A549 (cell line): ENCODE results near the gene TCEA2. TPM values are rescaled to one million over a fixed set of nuclear protein-coding genes. Genes with fewer than 3 reads are reported as not detected.

Experiments used
- ATAC-seq, 2 experiments: fragments of 200-7000 bp in 1 of 2; fragments of >200 bp in 1 of 2; cut with Nextera tagmentation in 1 of 2; cut with Tn5 transposase in 1 of 2; 3 replicates each; pipeline versions ENCODE4 v1.8.0 to v1.9.1; 2018 to 2020; ENCODE audit warnings: mild to moderate bottlenecking in 1 of 2, moderate library complexity in 1 of 2
- CTCF ChIA-PET: fragments of 300-600 bp; sonication (Branson Sonifier 250); formaldehyde crosslinking; extraction: SDS; loops from one replicate; lab custom pipeline; 2021; ENCODE audit warnings: antibody characterized with exemption, inconsistent platforms; lab: Yijun Ruan, JAX
- POLR2A ChIA-PET: fragments of 350-600 bp; formaldehyde crosslinking; extraction: SDS; loops from one replicate; lab custom pipeline; 2021; ENCODE audit warnings: antibody characterized with exemption, inconsistent platforms; lab: Yijun Ruan, JAX
- DNase-seq, 2 experiments: peaks; one replicate each; pipeline versions ENCODE4 v3.0.0 to v3.0.0-alpha.2; 2011 to 2016; ENCODE audit warnings: low read depth in 1 of 2, low spot score in 1 of 2
- FAIRE-seq: peaks from 2 replicates; lab custom pipeline; 2011; peaks lifted over from hg19 to GRCh38; lab: Jason Lieb, UNC
- H3K27ac ChIP-seq, 2 experiments: fragments of >200 bp; sonication (Bioruptor Twin); formaldehyde crosslinking; 3 replicates each; pipeline ENCODE4 v1.5.1; 2016 to 2017
- H3K4me1 ChIP-seq: fragments of >200 bp; sonication (Bioruptor Twin); formaldehyde crosslinking; 3 replicates; pipeline ENCODE4 v1.6.1; 2016
- H3K4me2 ChIP-seq: fragments of >200 bp; sonication (Bioruptor Twin); formaldehyde crosslinking; 3 replicates; pipeline ENCODE4 v1.6.1; 2016
- H3K4me3 ChIP-seq: fragments of >200 bp; sonication (Bioruptor Twin); formaldehyde crosslinking; 3 replicates; pipeline ENCODE4 v1.5.1; 2016
- H3K9me3 ChIP-seq: fragments of >200 bp; sonication (Bioruptor Twin); formaldehyde crosslinking; 3 replicates; pipeline ENCODE4 v1.6.1; 2016
- BHLHE40 ChIP-seq: IDR thresholded peaks from 2 replicates; pipeline ENCODE4 v1.6.1; 2012; ENCODE audit warnings: low read depth, low read length, inconsistent platforms
- CBX8 ChIP-seq: fragments of 200-600 bp; sonication (generic); IDR thresholded peaks from 2 replicates; pipeline ENCODE4 v1.6.1; 2016
- CHD2 ChIP-seq: fragments of 150-350 bp; IDR thresholded peaks from 2 replicates; pipeline ENCODE4 v1.6.1; 2014; ENCODE audit warnings: low read length; ENCODE audit not compliant: partially characterized antibody
- EP300 ChIP-seq, 2 experiments: fragments of >200 bp; sonication (Bioruptor Twin); formaldehyde crosslinking; IDR thresholded peaks; 2 replicates in 1 of 2; 3 replicates in 1 of 2; pipeline ENCODE4 v1.6.1; 2016 to 2017
- ESRRA ChIP-seq: fragments of 150-350 bp; IDR thresholded peaks from 2 replicates; pipeline ENCODE4 v1.6.1; 2014; ENCODE audit warnings: mild to moderate bottlenecking, low read length, borderline replicate concordance
- FOXS1 ChIP-seq: fragments of 250-450 bp; sonication (Bioruptor Pico); IDR thresholded peaks from 2 replicates; pipeline ENCODE4 v1.5.0; 2020; ENCODE audit warnings: mild to moderate bottlenecking, moderate library complexity
- HOXB5 ChIP-seq: fragments of 250-450 bp; sonication (Bioruptor Pico); IDR thresholded peaks from 2 replicates; pipeline ENCODE4 v1.5.0; 2020; ENCODE audit warnings: mild to moderate bottlenecking, moderate library complexity
- JUNB ChIP-seq: fragments of >200 bp; sonication (Bioruptor Twin); formaldehyde crosslinking; IDR thresholded peaks from 2 replicates; pipeline ENCODE4 v1.6.1; 2016
- KDM1A ChIP-seq: fragments of 200-600 bp; sonication (generic); IDR thresholded peaks from 2 replicates; pipeline ENCODE4 v1.6.1; 2016; ENCODE audit warnings: low read depth, mild to moderate bottlenecking
- NR3C1 ChIP-seq: fragments of >200 bp; sonication (Bioruptor Twin); formaldehyde crosslinking; IDR thresholded peaks from 3 replicates; pipeline ENCODE4 v1.6.1; 2017
- PHF8 ChIP-seq: fragments of 200-600 bp; sonication (generic); IDR thresholded peaks from 2 replicates; pipeline ENCODE4 v1.6.1; 2016; ENCODE audit warnings: low read depth, mild to moderate bottlenecking, antibody characterized with exemption, moderate library complexity, borderline replicate concordance
- POLR2A ChIP-seq: IDR thresholded peaks from 2 replicates; pipeline ENCODE4 v1.6.1; 2012; ENCODE audit warnings: mild to moderate bottlenecking, low read length
- RAD21 ChIP-seq, 2 experiments: fragments of >200 bp in 1 of 2; sonication (Bioruptor Twin) in 1 of 2; formaldehyde crosslinking in 1 of 2; IDR thresholded peaks in 1 of 2; conservative IDR thresholded peaks in 1 of 2; 2 replicates in 1 of 2; 3 replicates in 1 of 2; pipeline ENCODE4 v1.6.1; 2012 to 2018; ENCODE audit warnings: inconsistent platforms in 1 of 2
- RARB ChIP-seq: fragments of 250-450 bp; sonication (Bioruptor Pico); IDR thresholded peaks from 2 replicates; pipeline ENCODE4 v1.8.0; 2021; ENCODE audit warnings: mild to moderate bottlenecking, moderate library complexity
- ZSCAN20 ChIP-seq: fragments of 250-450 bp; sonication (Bioruptor Pico); IDR thresholded peaks from 2 replicates; pipeline ENCODE4 v1.8.0; 2022; ENCODE audit warnings: mild to moderate bottlenecking, moderate library complexity
- WGBS: methylation state at CpG from one replicate; pipeline ENCODE4 v1.1.6; 2017; ENCODE audit errors: missing lambda C conversion rate; 5-methylcytosine and 5-hydroxymethylcytosine counted together
- polyA plus RNA-seq, 4 experiments: library from polyadenylated mRNA; depleted of rRNA in 3 of 4; stranded (reverse); fragments of >200 nt; fragmentation: RNase III in 1 of 4; extraction: RNeasy Plus Mini Kit Qiagen cat#74134 plus additional on column Dnase treatment in 1 of 4; gene quantifications; 2 replicates in 3 of 4; 3 replicates in 1 of 4; pipeline ENCODE4 v1.2.3, GENCODE V29; 2011 to 2017
- TF ChIP-seq, protein P1 (sequence below): fragments of 250-450 bp; sonication (Bioruptor Pico); IDR thresholded peaks from 2 replicates; pipeline ENCODE4 v1.5.0; 2021; ENCODE audit warnings: mild to moderate bottlenecking, moderate library complexity, borderline replicate concordance
- TF ChIP-seq, protein P2 (sequence below): fragments of 450-650 bp; IDR thresholded peaks from 2 replicates; pipeline ENCODE4 v1.6.1; 2014; ENCODE audit warnings: antibody characterized with exemption
- TF ChIP-seq, protein P3 (sequence below): fragments of 200-600 bp; sonication (generic); IDR thresholded peaks from 2 replicates; pipeline ENCODE4 v1.6.1; 2016; ENCODE audit warnings: antibody characterized with exemption, mild to moderate bottlenecking, moderate library complexity
- TF ChIP-seq, protein P4 (sequence below): fragments of >200 bp; sonication (Bioruptor Twin); formaldehyde crosslinking; IDR thresholded peaks from 2 replicates; pipeline ENCODE4 v1.6.1; 2016

Gene TCEA2
- polyA plus RNA-seq, 2 of the 4 experiments (the other 2 are of a cell fraction): 11.2 to 29.8 TPM

DNA sequence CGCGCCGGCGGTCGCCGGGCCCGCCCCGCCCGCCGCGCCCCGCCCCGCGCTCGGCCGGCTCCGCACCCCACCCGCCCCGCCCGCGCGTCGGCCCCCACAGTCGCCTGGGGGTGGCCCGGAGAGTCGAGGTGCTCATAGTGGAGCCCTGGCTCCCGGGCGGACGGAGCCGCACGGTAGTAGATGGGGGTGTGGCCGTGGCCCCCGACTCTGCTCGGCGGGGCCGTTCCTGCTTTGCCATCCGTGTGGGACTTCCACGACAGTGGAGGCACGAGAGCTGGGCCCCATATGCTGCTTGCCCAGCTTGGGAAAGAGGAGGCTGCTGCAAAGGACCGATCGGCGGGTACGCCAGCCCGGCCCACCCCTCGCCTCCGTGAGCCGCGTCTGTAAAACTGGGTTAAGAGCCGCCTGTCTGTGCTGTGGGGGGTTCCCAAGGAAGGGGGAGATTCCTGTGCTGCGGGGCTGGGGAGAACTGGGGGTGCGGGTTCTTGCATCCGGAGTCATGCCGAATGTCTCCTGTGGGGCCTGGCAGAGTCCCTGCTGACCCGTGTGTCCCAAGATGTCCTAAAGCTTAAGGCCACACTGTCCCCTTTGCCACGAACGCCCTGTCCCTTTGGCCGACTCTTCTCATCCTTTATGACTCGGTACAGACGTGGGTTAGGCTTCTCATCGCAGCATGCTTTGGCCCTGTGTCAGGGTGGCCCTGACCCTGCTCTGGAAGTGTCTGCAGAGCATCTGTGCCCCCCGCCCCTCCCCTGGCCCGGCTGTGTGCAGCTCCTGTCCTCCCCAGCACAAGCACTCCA, 17.2 kb downstream of the TCEA2 start, which contains the start of gene OPRL1:
Gene OPRL1 (plus strand): TSS at position 70 of the 800 bp plus-strand sequence. CDS start 12,639 bp downstream, outside the sequence.
- peak within 1 kb of the TSS; percentile 93 to 96 for H3K27ac ChIP-seq
- 71% methylated on average over 20 of the region's 62 CpGs for WGBS

DNA sequence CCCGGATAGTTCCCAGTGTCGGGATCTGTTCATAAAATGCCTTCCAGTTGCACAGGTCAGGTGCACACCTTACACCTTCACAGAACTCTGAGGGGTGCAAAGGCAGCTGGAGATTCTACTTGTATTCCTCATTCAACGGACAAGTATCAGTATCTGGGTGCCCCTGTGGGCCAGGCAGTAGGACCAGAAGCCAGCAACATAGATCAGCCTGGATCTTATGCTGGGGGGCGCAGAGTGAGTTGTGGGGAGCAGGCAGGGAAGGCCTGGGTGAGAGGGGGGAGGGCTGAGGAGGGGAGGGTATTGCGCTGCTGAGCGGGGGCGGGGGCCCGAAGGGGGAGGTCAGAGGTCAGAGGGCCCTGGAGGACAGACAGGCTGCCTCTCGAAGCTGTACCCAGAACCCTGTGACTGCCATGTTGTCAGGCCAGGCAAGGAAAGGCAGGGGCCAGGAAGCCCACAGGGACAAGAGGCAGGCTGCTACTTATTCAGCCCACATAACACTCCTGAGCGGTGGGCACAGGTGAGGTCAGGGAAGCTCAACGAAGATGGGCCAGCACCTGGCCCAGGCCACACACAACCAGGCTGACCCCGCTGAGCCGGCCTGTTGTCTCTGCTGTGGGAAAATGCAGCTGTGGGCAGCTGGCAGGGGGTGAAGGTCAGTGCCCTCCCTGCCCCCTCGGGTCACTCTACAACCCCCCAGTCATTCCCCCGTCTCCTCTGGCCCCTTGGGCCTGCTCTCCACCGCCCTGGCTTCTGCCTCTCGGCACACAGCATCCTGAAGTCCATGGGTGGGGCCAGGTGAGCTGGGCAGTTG, 18.0 kb downstream of the TCEA2 start:
- POLR2A ChIA-PET: no interaction called here
- Histone ChIP-seq H3K4me1 (peaks cover 27% of the 10 kb centered on the region), H3K9me3 (no peaks in the 10 kb centered on the region), H3K4me2 (peak overlapping the region; percentile 100; the same call in 2 of the 3 replicates), H3K27ac (no peak overlapping the region; a peak in 2 of 6 replicates), H3K4me3 (no peak overlapping the region)
- TF ChIP-seq FOXS1 (CRISPR knock-in tag) (no peak), ZSCAN20 (CRISPR knock-in tag) (no peak)
- TF ChIP-seq, protein P1, sequence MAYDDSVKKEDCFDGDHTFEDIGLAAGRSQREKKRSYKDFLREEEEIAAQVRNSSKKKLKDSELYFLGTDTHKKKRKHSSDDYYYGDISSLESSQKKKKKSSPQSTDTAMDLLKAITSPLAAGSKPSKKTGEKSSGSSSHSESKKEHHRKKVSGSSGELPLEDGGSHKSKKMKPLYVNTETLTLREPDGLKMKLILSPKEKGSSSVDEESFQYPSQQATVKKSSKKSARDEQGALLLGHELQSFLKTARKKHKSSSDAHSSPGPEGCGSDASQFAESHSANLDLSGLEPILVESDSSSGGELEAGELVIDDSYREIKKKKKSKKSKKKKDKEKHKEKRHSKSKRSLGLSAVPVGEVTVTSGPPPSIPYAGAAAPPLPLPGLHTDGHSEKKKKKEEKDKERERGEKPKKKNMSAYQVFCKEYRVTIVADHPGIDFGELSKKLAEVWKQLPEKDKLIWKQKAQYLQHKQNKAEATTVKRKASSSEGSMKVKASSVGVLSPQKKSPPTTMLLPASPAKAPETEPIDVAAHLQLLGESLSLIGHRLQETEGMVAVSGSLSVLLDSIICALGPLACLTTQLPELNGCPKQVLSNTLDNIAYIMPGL (CRISPR knock-in tag): no peak
- CTCF ChIA-PET: interaction anchor here (0.8 to 9.1 kb wide), 7 partner anchors 9 to 101 kb away, joined by 3 to 121 read pairs (median 5); partner anchors contain the start of gene PRPF6
- ATAC-seq: no peak
- no peak for DNase-seq
- WGBS: 86% methylated on average over 10 of the region's 17 CpGs
- no peak for FAIRE-seq

More for the DNA sequence above, 17.2 kb downstream of the TCEA2 start, which contains the start of gene OPRL1:
- Histone ChIP-seq H3K4me1 (peaks cover 27% of the 10 kb centered on the region), H3K4me3 (peak within 1 kb of the TSS; percentile 89), H3K4me2 (peak within 1 kb of the TSS; percentile 100), H3K9me3 (no peaks in the 10 kb centered on the region)
- ATAC-seq: peak in 1 of 2 experiments; percentile 1; a peak in 3 of 6 replicates
- TF ChIP-seq, protein P2, sequence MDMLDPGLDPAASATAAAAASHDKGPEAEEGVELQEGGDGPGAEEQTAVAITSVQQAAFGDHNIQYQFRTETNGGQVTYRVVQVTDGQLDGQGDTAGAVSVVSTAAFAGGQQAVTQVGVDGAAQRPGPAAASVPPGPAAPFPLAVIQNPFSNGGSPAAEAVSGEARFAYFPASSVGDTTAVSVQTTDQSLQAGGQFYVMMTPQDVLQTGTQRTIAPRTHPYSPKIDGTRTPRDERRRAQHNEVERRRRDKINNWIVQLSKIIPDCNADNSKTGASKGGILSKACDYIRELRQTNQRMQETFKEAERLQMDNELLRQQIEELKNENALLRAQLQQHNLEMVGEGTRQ: no peak
- TF ChIP-seq HOXB5 (CRISPR knock-in tag): no peak
- TF ChIP-seq, protein P3, sequence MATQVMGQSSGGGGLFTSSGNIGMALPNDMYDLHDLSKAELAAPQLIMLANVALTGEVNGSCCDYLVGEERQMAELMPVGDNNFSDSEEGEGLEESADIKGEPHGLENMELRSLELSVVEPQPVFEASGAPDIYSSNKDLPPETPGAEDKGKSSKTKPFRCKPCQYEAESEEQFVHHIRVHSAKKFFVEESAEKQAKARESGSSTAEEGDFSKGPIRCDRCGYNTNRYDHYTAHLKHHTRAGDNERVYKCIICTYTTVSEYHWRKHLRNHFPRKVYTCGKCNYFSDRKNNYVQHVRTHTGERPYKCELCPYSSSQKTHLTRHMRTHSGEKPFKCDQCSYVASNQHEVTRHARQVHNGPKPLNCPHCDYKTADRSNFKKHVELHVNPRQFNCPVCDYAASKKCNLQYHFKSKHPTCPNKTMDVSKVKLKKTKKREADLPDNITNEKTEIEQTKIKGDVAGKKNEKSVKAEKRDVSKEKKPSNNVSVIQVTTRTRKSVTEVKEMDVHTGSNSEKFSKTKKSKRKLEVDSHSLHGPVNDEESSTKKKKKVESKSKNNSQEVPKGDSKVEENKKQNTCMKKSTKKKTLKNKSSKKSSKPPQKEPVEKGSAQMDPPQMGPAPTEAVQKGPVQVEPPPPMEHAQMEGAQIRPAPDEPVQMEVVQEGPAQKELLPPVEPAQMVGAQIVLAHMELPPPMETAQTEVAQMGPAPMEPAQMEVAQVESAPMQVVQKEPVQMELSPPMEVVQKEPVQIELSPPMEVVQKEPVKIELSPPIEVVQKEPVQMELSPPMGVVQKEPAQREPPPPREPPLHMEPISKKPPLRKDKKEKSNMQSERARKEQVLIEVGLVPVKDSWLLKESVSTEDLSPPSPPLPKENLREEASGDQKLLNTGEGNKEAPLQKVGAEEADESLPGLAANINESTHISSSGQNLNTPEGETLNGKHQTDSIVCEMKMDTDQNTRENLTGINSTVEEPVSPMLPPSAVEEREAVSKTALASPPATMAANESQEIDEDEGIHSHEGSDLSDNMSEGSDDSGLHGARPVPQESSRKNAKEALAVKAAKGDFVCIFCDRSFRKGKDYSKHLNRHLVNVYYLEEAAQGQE: no peak
- TF ChIP-seq KDM1A: no peak
- no peak for TF ChIP-seq ESRRA
- no peak for TF ChIP-seq CBX8
- TF ChIP-seq EP300 (IDR thresholded peaks at IDR 0.05): no peak
- no peak for TF ChIP-seq NR3C1
- no peak for TF ChIP-seq PHF8
- TF ChIP-seq, protein P4, sequence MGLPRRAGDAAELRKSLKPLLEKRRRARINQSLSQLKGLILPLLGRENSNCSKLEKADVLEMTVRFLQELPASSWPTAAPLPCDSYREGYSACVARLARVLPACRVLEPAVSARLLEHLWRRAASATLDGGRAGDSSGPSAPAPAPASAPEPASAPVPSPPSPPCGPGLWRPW: no peak
- TF ChIP-seq RARB: no peak
- no peak for TF ChIP-seq CHD2
- TF ChIP-seq JUNB: no peak
- TF ChIP-seq BHLHE40: no peak
- no peak for TF ChIP-seq RAD21 (conservative IDR thresholded peaks at IDR 0.05 in 1 of 2, IDR thresholded peaks at IDR 0.05 in 1 of 2)
- TF ChIP-seq POLR2A: no peak
- DNase-seq: no peak
- FAIRE-seq: no peak
- ChIA-PET CTCF (interaction anchor here (0.6 to 9.1 kb wide), 8 partner anchors 11 to 100 kb away, joined by 3 to 121 read pairs (median 4); partner anchors contain the start of gene PRPF6), POLR2A (interaction anchor here (0.7 to 1.5 kb wide), 2 partner anchors 17 to 100 kb away, joined by 7 to 12 read pairs; partner anchors contain the start of gene TCEA2)
